ENCODE data around the gene C4orf50.

C4orf50 gene

DNA sequence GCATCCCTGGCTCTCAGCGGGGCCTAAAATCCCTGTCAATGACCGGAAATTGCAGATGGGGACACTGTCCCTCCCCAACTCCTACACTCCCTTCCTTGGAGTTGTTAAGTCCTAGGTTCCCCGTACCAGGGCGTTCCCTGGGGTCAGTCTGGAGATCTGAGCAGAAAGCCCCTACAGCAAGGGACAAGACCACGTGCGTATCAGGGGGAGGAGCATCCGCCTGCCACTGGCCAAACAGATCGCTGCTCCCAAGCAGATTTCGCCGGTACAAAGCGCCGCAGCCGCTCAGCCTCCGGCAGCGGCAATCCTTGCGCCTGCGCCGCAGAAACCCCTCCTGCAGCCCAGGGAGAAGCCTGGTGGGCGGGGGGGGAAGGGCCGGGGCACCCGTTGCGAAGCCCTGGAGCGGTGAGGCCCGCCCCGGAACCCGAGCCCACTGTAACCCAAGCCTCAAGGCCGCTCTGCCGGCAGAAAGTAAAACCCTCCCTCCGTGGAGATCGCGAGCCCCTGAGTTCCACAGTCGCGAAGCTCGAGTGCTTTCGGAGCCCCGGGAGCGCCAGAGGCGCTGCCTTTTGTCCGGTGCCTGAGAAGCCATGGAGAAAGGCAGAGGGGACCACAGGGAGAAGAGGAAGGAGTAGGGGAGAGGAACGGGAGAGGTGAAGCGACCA lies 128.0 kb downstream of the C4orf50 start:
- no peak for DNase-seq (ENCODE audit: low read depth)

DNA sequence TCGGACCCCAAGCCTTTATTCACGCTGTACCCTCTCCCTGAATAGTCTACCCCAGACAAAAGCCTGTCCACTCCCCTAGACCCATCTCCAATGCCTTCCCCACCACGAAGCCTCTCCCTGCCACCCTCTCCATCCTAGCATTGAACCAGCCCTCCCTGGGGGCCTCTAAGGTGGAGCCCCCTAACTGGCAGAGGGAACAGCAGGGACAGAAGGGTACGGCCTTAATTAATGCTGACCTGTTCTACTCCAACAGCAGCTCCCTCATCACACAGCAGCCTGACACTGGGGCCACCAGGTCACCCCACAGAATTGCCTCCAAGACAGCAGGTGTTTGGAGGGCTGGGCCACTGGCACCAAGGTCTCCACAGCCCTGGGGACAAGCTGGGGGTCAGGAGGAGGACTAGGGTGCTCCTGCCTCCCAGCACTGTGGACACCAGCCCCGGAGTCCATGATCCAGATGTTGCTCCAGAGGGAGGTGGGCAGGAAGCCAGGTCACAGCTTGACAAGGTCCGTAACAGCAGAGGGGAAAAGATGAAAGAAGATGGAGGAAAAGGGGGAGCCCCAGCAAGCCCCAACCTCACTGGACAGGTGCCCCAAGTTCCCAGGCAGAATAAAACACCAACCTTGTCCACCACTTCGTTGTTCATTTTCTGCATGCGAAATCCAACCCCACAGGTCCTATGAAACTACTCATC lies 129.1 kb downstream of the C4orf50 start:
- no peak for DNase-seq (ENCODE audit: low read depth)

DNA sequence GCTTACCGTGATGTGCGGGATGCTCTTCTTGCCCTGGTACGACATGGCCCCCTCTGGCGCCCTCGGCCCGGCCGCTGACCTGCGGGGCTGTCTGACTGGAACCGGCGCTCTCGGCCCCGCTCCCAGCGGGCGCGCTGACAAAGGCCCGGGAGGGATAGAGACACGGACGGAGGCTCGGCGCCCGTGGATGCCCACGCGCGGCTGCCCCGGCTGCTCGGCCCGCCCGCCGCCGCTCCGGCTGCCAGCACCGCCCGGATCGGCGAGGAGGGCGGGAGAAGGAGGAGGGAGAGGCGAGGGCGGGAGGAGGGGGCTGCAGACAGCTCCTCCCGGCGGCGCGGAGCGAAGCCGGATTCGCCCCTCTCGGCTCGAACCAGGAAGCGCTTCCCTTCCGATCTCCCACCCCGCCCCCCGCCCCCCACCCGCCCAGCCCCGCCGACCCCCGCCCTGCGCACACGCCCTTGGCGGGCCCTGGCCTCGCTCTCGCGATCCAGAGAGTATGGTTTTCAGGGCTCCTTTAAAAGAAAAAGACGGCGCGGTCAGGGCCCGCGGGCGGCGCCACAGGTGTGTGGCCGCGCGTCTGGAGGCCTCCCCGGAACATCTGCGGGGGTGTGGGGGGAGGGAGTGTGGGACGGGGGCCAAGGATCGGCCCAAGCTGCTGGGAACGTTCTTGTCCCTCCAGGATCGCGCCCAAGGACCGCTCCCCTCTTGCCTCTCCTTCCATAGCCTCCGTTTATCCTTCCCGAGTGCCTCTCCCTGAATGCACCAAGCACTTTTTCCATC lies 129.8 kb downstream of the C4orf50 start:
- no peak for DNase-seq (ENCODE audit: low read depth)

DNA sequence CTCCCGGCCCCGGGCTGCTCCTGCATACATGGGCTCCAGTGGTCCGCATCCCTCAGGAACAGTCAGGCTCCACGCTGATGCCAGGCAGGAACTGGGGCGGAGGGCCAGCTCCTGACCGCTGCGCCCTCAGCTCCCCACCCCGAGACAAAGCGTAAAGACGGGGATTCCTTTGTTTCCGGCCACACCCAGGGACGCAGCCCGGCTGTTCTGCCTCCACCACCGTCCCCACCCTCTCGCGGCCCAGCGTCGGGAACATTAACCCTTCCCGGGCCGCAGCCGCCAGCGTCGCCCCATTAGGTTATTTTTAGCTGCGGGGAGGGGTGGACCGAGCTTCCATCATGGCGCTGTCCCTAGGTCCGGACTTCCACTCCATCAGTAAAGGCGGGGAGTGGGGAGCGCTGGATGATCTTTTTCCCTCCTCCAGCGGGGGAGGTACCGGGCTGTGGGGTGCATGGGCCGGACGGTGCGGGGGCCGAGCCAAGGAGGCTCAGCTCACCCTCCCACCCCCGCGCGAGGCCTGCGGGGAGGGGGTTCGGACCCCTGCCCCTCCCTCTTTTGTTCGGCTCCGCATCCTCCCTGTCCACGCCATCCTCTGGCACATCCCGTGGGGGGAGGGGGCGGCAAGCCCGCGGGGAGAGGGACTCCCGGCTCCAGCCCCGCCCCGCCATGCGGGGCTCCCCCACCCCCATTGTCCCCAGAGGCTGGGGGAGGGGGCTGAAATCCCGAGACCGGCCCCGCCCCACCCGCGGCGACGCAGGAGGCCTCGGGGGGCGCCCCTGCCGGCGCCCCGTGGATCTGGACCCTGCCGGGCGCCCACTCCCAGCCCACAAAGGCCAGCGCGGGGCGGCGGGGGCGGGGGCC lies 130.6 kb downstream of the C4orf50 start:
- DNase-seq (ENCODE audit: low read depth) = no peak

DNA sequence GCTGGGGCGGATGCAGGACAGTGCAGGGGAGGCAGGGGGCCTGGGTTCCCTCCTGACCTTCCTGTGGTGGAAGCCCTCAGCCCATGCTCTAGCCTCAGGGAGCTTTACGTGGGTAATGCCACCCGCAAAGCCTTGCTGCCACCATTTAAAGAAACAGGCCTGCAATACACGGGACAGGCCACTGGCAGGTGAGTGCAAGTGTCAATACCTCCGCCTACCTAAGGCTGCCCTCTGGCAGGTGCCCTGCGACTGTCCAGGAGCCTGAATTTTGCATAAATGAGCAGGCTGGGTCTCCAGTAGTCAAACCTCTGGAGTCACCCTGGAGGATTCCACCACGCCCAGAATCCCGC lies 131.2 kb downstream of the C4orf50 start:
- DNase-seq (ENCODE audit: low read depth) = no peak

DNA sequence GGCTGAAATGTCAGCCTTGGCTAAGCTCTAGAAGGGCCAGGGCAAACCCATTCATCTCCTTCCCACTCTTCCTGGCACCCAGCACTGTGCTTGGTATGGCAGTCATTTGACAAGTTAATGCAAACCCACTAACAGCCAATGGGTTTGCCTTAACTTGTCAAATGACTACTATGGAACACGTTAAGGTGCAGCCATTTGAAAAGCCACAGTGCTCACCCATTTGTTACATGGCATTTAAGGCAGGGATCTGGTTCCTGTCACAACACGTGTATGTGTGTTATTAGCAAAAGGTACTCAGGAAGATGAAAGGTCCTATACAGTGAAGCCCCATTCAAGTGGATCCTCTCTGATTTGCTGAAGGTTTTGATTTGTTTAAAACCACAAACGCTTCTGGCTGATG lies 132.5 kb downstream of the C4orf50 start:
- no peak for DNase-seq (ENCODE audit: low read depth)

DNA sequence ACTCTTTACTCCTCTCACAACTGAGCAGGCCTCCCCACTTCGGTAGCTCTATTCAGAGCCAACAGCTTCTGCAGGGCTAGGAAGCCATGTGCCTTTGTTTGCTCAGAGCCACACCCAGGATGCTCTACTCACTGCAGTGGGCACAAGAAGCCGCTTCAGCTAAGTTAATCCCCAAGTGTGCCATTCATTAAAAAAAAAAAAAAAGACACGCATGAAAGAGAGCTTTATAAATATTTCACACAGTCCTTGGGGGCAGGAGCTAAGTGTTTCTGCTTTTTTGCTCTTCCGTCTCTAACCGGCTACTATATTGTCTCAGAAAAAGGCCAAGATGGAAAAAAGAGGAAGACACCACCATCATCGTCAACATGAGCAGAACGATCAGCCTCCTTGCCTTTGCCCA lies 133.4 kb downstream of the C4orf50 start:
- DNase-seq (ENCODE audit: low read depth) = no peak

DNA sequence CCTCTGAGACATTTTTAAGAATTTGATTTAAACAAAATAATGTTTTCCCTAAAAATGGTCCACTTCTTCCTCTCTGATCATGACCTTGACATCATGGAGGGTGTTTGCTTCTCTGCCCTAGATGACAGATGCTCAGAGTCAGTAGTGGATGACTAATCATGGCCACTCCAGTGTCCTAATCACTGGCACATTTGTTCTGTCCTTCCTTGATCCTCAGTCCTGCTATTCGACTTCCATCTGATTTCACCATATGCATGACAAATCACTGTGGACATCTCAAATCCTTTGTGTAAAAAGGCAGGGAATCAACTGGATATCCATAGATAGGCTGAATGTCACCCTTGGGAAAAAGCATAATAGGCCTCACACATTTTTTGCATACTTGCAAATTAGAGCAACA lies 134.3 kb downstream of the C4orf50 start:
- no peak for DNase-seq (ENCODE audit: low read depth)

DNA sequence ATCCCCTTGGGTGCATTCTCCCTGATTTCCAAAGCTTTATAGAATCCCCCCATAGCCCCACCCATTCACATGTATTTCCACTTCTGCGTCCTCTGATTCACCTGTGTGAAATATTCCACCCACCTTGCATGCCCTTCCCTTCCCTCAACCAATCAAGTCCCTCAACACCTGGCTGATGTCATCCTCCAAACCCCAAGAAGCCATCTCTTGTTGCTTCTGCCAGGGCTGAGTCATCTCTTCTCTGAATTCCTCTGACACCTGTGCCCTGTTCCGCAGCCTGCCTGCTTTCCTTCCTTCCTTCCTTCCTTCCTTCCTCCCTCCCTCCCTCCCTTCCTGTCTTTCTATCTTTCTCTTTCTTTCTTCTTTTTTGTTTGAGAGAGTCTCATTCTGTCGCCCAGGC lies 135.3 kb downstream of the C4orf50 start:
- DNase-seq (ENCODE audit: low read depth) = no peak

DNA sequence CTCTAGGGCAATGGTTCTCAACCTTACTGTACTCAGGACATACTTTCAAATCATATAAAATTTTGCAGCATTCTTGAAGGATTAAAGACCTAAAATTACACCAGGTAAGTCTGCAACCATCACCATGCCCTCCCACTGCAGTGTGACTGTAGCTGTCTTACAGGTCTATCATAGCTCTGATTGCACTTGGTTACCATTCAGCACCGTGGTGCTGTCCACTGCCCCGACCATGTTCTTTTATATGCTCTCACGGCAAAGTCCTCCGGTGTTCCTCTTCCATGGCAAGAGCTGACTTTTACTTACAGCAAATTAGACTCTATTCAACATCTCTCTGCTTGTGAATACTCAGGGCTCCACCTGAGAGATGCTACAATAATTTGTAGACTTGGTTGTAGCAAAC lies 136.9 kb downstream of the C4orf50 start:
- DNase-seq (ENCODE audit: low read depth) = no peak

DNA sequence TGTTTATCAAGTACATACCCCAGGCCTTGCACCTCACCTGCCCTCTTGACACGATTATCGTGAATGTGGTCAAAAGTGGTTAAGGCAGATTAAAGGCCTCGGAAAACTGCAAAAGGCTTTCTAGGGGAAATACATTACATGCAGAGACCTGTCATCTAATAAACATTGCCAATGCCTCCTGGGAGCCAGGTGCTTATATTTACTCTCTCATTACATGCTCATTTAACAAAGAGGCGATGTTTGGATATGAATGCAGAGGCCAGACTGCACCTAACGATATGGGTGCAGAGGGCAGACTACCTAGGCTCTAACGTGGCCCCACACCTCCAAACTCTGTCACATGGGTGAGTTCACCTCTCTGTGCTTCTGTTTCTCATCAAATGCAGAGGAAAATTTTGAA lies 139.9 kb downstream of the C4orf50 start:
- DNase-seq (ENCODE audit: low read depth) = no peak

DNA sequence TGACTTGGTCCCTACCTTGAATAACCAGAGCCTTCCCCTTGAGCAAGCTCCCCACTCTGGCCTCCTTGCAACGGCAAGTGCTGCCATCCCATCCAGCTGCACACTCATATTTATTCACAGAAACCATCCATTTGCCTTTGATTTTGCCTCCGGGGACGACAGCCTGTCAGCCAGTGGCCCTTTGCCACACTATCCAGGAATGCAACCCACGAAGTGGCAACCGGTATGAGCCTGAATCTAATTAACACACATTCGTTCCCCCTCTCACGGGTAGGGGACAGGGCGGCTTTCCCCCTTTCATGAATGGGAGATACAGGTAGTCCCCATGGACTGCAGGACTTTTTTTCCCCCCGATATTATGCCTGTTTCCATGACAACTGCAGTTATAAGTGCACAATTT lies 140.8 kb downstream of the C4orf50 start:
- DNase-seq (ENCODE audit: low read depth) = no peak

DNA sequence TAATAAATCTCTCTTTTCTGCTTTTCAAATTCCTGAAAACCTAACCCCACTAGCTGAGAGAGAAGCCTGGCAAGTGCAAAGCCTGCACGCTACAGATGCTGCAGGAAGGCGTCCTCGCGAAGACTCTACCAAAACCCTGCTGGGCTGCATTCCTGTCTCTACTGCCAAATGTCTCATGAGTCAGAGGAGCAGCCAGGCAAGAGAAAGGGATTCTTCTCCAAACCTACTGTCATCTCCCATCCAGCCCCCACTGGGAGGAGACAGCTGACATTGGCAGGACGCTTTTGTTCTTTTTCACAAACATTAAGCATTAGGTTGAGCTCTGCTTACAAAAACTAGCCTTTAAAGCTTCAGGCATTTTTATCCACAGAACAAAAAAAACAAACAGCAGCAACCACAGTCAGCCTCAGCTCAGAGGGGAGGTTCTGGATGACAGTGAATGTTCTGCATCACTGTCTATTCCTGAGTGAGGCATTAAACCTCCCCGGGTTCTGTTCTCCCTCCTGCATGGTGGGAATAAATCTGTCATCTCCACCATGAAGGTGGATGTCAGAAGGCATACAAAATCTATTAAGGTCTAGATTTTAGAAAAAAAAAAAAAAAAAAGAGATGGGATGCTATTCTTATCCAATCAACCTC lies 143.3 kb downstream of the C4orf50 start:
- DNase-seq (ENCODE audit: low read depth) = no peak

DNA sequence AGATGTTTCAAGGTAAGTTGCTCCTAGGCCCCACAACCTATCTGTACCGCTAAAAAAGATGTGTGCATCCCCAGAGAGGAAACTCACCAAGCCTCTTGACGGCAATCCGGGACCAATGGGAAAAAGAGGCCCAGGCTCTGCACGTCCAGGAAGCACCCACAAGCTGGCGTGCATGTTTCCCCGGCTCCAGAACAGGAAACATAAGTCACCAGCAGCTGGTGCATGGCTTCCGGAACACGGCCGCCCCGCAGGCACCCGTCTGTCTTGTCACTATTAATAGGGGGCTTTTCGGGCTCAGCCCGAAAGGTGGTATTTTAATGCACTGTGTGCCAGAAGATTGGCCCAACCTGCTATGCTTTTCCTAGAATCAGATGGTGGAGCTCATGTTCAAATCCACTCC lies 147.5 kb downstream of the C4orf50 start:
- DNase-seq (ENCODE audit: low read depth) = no peak

DNA sequence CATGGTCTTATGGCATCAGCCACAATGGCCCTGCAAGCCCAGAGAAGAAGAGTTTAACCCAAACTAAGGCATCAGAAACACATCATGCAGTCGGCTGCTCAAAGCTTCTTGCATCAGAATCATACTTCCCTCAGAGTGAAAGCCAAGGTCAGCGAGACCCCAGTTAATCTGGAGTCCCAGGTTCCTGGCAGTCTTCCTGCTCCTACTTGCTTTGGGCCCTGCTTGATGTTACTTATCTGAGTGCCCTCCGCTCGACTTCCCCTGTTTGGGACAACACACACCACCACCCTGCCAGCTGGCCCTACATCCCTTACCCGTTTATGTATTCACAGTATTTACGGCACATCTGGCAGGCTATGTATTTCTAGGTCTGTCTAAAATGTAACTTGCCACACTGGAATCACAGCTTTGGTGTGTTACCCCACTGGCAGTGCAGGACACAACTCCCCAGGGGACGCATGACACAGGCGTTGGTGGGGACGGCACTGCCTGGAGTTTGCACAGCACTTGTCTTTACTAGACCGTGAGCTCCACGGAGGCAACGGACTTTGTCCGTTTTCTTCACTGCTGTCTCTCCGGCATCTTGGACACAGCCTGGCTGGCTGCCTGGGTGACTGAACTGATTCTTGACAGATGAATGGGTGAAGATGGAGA lies 148.1 kb downstream of the C4orf50 start:
- no peak for DNase-seq (ENCODE audit: low read depth)

DNA sequence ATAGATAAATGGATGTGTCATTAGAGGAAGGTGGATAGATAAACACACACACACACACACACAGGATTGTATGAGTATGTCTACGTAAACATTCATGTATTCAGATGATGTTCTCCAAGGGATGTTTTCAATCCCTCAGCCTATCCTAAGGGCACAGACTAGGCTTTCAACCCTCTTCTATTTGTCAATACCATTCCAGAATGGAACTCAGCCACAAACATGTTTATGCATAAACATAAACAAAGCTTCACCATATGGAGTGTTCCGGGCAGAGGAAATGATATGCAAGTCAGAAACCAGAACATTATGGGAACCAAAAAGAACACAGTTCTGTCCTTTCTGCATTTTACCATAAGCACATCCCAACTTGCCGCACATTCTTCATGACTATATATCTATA lies 150.4 kb downstream of the C4orf50 start:
- DNase-seq (ENCODE audit: low read depth) = no peak

DNA sequence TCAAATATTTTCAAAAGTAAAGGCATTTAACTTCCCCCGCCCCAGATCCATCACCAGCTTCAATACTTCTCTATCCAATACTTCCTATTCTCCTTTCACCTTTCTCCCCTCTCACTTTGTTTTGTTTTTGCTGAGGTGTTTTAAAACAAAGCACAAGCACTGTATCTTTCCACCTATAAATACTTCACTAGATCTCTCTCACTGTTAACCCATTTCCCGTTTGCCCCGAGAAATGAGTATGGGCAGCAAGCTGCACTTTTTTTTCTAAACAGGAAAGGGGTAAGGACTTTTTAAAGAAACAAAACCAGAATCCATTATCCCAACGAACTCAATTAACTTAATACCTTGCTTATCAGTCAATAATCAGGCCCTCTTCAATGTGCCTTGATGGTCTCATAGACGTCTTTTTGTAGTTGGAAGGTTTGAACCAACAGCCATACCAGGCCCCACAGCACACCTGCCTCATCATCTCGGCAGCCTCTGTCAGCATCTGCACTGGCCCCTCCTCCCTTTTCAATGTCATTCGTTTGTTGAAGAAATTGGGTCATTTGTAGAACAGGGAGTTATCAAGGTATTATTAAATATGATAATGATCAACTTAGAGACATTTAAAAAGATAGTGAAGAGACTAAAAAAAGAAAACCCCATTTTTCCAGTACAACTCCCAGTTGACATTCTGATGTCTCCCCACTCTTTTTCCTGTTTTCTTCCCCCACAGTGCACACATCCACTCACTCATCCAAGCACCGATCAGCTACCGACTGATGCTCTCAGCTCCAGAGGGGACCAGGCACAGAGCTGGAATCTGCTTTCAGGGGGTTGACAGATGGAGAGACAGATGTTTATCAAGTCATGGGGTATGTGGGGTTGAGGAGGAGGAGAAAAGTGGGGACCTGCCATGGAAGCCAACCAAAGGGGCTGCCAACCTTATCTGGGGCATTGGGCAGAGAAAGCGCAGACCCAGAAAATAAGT lies 151.1 kb downstream of the C4orf50 start:
- no peak for DNase-seq (ENCODE audit: low read depth)

DNA sequence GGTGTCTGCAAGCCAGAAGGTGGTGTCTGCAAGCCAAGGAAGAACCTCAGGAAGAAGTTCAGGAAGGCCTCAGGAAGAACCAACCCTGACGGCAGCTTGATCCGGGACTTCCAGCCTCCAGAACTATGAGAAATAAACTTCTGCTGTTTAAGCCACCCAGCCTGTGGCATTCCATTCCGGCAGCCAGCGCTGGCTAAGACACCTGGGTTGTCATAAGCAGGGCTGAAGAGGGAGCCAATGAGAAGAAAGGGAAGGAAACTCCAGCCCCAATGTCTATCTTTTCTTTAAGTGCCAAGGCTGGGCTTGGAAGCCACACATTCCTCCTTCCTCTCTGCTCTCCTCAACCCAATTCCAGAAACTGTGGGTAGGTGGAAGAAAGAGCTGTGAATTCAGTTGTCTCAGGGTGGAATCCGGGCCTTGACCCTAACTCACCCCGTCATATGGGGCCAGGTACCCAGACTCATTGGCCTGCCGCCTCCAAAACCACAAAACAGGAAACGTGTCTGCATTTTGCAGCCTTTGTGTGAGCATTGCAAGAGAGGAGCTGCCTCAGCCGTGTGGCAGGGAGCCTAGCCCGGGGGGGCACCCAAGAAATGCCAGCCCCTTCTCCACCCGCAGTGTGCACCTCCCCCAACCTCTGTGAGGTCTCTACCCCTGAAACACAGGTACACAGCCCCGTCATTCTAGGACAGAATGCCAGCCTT lies 152.2 kb downstream of the C4orf50 start:
- no peak for DNase-seq (ENCODE audit: low read depth)

DNA sequence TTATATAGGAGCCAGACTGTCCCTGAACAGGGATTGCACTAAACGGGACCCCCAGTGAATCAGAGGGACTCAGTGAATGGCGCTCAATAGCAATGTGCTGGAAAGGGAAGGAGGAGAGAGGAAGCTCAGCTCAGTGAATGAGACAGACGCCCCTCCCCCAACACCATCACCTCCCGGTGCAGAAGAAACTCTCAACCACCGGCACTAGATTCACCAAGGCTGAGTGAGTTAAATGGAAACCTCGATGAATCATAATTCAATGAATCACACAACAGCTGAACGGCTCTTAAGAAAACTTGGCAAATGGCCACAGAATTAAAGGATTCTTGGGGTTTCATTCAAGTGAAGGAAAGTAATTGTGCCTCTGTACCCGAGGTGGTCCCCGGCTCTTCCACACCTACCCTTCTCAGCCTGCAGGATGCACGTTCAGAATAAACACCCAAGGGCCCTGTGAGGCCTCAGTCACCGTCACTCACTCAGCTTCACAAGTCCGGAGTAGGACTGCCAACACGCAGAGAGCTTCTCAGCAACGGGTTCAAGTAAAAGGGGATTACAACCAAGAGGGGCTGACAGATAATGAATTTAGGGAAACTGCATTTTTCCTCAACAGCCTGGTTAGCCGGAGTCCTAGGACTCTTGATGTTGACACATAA lies 154.6 kb downstream of the C4orf50 start:
- DNase-seq (ENCODE audit: low read depth) = peak; percentile 32
